Activated CD8-positive, alpha-beta memory T cell treated with anti-CD3 and anti-CD28 coated beads, Interleukin-2, amount 10 ng/mL, durations not matched to agents 7 days and 5 days (primary cell): ENCODE data around the gene AMOT. TPM values are rescaled to one million over a fixed set of nuclear protein-coding genes. Genes with fewer than 3 reads are reported as not detected.
"Not testable (repeated sequence)": the region's sequence is repeated elsewhere in the genome, so short reads cannot be mapped to it uniquely, and the experiment has no call there.

ENCODE experiments used
- ATAC-seq: fragments of 150-1000 bp; cut with Tn5 transposase; one replicate; pipeline ENCODE4 v1.10.0; 2021; ENCODE audit warnings: moderate library complexity
- CTCF ChIA-PET: fragments of 350-600 bp; sonication (Branson Sonifier 250); formaldehyde crosslinking; loops from one replicate; lab custom pipeline; 2021; ENCODE audit warnings: antibody characterized with exemption; lab: Charles Lee
- DNase-seq: peaks from one replicate; pipeline ENCODE4 v3.0.0-alpha.2; 2020
- H3K27ac Mint-ChIP-seq: one replicate; pipeline ENCODE4 v1.8.0; 2021; ENCODE audit warnings: mild to moderate bottlenecking, mixed read lengths
- H3K27me3 Mint-ChIP-seq: one replicate; pipeline ENCODE4 v1.8.0; 2021; ENCODE audit warnings: mixed read lengths
- H3K36me3 Mint-ChIP-seq: one replicate; pipeline ENCODE4 v1.8.0; 2021; ENCODE audit warnings: mild to moderate bottlenecking, mixed read lengths
- H3K4me1 Mint-ChIP-seq: one replicate; pipeline ENCODE4 v1.8.0; 2021; ENCODE audit warnings: mixed read lengths
- H3K4me3 Mint-ChIP-seq: one replicate; pipeline ENCODE4 v1.8.0; 2021; ENCODE audit warnings: mild to moderate bottlenecking, moderate library complexity, mixed read lengths
- H3K9me3 Mint-ChIP-seq: one replicate; pipeline ENCODE4 v1.8.0; 2022; ENCODE audit warnings: low read depth, mixed read lengths
- total RNA-seq, 2 experiments: library from RNA; stranded (reverse); gene quantifications; one replicate each; pipeline ENCODE4 v1.2.3, GENCODE V29; 2021

The AMOT gene
- total RNA-seq: under 1 TPM; 0.28 to 0.38 TPM

- ATAC-seq (peak; percentile 78), DNase-seq (peak; percentile 53)
- CTCF ChIA-PET: interaction anchor here (1.2 kb wide), 1 partner anchor 10 kb away, joined by 3 read pairs; no protein-coding TSS in a partner anchor
- Mint-ChIP-seq H3K36me3 (no peaks in the 10 kb centered on the region), H3K4me3 (peak within 1 kb of the TSS; percentile 79), H3K9me3 (no peaks in the 10 kb centered on the region), H3K4me1 (peaks cover 16% of the 10 kb centered on the region), H3K27ac (no peak within 1 kb of the TSS), H3K27me3 (peaks cover 20% of the 10 kb centered on the region)
Measured at GRCh38 chrX:112840382-112841113, at the start of gene AMOT. Gene AMOT, minus strand, starts transcription at chrX:112840831. Its CDS starts 17,705 bp downstream, at chrX:112823126.

- no peaks in the 10 kb centered on the region for H3K36me3 Mint-ChIP-seq
- H3K9me3 Mint-ChIP-seq: no peaks in the 10 kb centered on the region
- CTCF ChIA-PET: no interaction called here
- H3K4me3 Mint-ChIP-seq: no peak overlapping the region
- H3K27me3 Mint-ChIP-seq: peaks cover 1% of the 10 kb centered on the region
- H3K4me1 Mint-ChIP-seq: peaks cover 3% of the 10 kb centered on the region
- no peak for DNase-seq
- H3K27ac Mint-ChIP-seq: no peak overlapping the region
- ATAC-seq: no peak
Measured at GRCh38 chrX:112889400-112889799, 48.8 kb upstream of the AMOT start.

GRCh38 chrX:112888916-112889315 is 48.3 kb upstream of the AMOT start:
- no peaks in the 10 kb centered on the region for H3K9me3 Mint-ChIP-seq
- H3K4me1 Mint-ChIP-seq: peaks cover 3% of the 10 kb centered on the region
- no peaks in the 10 kb centered on the region for H3K27me3 Mint-ChIP-seq
- H3K4me3 Mint-ChIP-seq: no peak overlapping the region
- H3K36me3 Mint-ChIP-seq: no peaks in the 10 kb centered on the region
- DNase-seq (no peak), ATAC-seq (no peak)
- CTCF ChIA-PET: no interaction called here
- H3K27ac Mint-ChIP-seq: no peak overlapping the region

GRCh38 chrX:112877771-112878173 is 37.1 kb upstream of the AMOT start:
- Mint-ChIP-seq H3K4me1 (no peaks in the 10 kb centered on the region), H3K9me3 (no peaks in the 10 kb centered on the region), H3K36me3 (no peaks in the 10 kb centered on the region), H3K27me3 (peaks cover 2% of the 10 kb centered on the region), H3K4me3 (no peak overlapping the region), H3K27ac (no peak overlapping the region)
- CTCF ChIA-PET: no interaction called here
- ATAC-seq: no peak
- DNase-seq: no peak

- CTCF ChIA-PET: no interaction called here
- DNase-seq: no peak
- Mint-ChIP-seq H3K27ac (no peak overlapping the region), H3K4me1 (no peaks in the 10 kb centered on the region), H3K9me3 (no peaks in the 10 kb centered on the region), H3K4me3 (no peak overlapping the region), H3K27me3 (peaks cover 2% of the 10 kb centered on the region), H3K36me3 (no peaks in the 10 kb centered on the region)
- no peak for ATAC-seq
Measured at GRCh38 chrX:112874614-112875013, 34.0 kb upstream of the AMOT start.

GRCh38 chrX:112874175-112874574 is 33.5 kb upstream of the AMOT start:
- Mint-ChIP-seq H3K27me3 (peaks cover 2% of the 10 kb centered on the region), H3K4me3 (no peak overlapping the region), H3K9me3 (no peaks in the 10 kb centered on the region), H3K4me1 (no peaks in the 10 kb centered on the region), H3K27ac (no peak overlapping the region), H3K36me3 (no peaks in the 10 kb centered on the region)
- CTCF ChIA-PET: no interaction called here
- ATAC-seq (no peak), DNase-seq (no peak)

GRCh38 chrX:112868586-112868985 is 28.0 kb upstream of the AMOT start:
- CTCF ChIA-PET: no interaction called here
- DNase-seq (no peak), ATAC-seq (no peak)
- Mint-ChIP-seq H3K4me3 (no peak overlapping the region), H3K27me3 (no peaks in the 10 kb centered on the region), H3K27ac (no peak overlapping the region), H3K36me3 (no peaks in the 10 kb centered on the region), H3K9me3 (no peaks in the 10 kb centered on the region), H3K4me1 (no peaks in the 10 kb centered on the region)

- Mint-ChIP-seq H3K4me1 (no peaks in the 10 kb centered on the region), H3K9me3 (no peaks in the 10 kb centered on the region), H3K27me3 (no peaks in the 10 kb centered on the region), H3K36me3 (no peaks in the 10 kb centered on the region), H3K27ac (no peak overlapping the region), H3K4me3 (no peak overlapping the region)
- ATAC-seq (no peak), DNase-seq (no peak)
- CTCF ChIA-PET: no interaction called here
Measured at GRCh38 chrX:112867570-112867969, 26.9 kb upstream of the AMOT start.

- DNase-seq (no peak), ATAC-seq (no peak)
- no peak overlapping the region for H3K4me3 Mint-ChIP-seq
- no peaks in the 10 kb centered on the region for H3K27me3 Mint-ChIP-seq
- no peaks in the 10 kb centered on the region for H3K9me3 Mint-ChIP-seq
- no peaks in the 10 kb centered on the region for H3K4me1 Mint-ChIP-seq
- no peaks in the 10 kb centered on the region for H3K36me3 Mint-ChIP-seq
- H3K27ac Mint-ChIP-seq: no peak overlapping the region
- CTCF ChIA-PET: no interaction called here
Measured at GRCh38 chrX:112866175-112866574, 25.5 kb upstream of the AMOT start.

GRCh38 chrX:112865464-112866025 is 24.9 kb upstream of the AMOT start:
- H3K36me3 Mint-ChIP-seq: no peaks in the 10 kb centered on the region
- CTCF ChIA-PET: no interaction called here

GRCh38 chrX:112863850-112864249 is 23.2 kb upstream of the AMOT start:
- DNase-seq: no peak
- H3K4me3 Mint-ChIP-seq: no peak overlapping the region
- CTCF ChIA-PET: no interaction called here
- no peak for ATAC-seq
- no peaks in the 10 kb centered on the region for H3K9me3 Mint-ChIP-seq
- H3K27ac Mint-ChIP-seq: no peak overlapping the region
- no peaks in the 10 kb centered on the region for H3K36me3 Mint-ChIP-seq
- H3K4me1 Mint-ChIP-seq: peaks cover 5% of the 10 kb centered on the region
- peaks cover 8% of the 10 kb centered on the region for H3K27me3 Mint-ChIP-seq

More at GRCh38 chrX:112865464-112866025, 24.9 kb upstream of the AMOT start:
- Mint-ChIP-seq H3K9me3 (no peaks in the 10 kb centered on the region), H3K27ac (no peak overlapping the region), H3K27me3 (peaks cover under 1% of the 10 kb centered on the region), H3K4me1 (no peaks in the 10 kb centered on the region), H3K4me3 (no peak overlapping the region)
- DNase-seq (no peak), ATAC-seq (no peak)

- no peak overlapping the region for H3K27ac Mint-ChIP-seq
- no peaks in the 10 kb centered on the region for H3K36me3 Mint-ChIP-seq
- peaks cover 34% of the 10 kb centered on the region for H3K27me3 Mint-ChIP-seq
- CTCF ChIA-PET: no interaction called here
- DNase-seq: no peak
- H3K4me3 Mint-ChIP-seq: no peak overlapping the region
- no peaks in the 10 kb centered on the region for H3K9me3 Mint-ChIP-seq
- ATAC-seq: peak; percentile 42
- peaks cover 16% of the 10 kb centered on the region for H3K4me1 Mint-ChIP-seq
Measured at GRCh38 chrX:112857478-112857878, 16.8 kb upstream of the AMOT start.

- ATAC-seq, H3K36me3 Mint-ChIP-seq, H3K27ac Mint-ChIP-seq, DNase-seq, CTCF ChIA-PET, H3K4me3 Mint-ChIP-seq, H3K9me3 Mint-ChIP-seq: not testable (repeated sequence)
- Mint-ChIP-seq H3K27me3 (peaks cover 43% of the 10 kb centered on the region), H3K4me1 (peaks cover 31% of the 10 kb centered on the region)
Measured at GRCh38 chrX:112854901-112855300, 14.3 kb upstream of the AMOT start.

- ATAC-seq (no peak), DNase-seq (no peak)
- Mint-ChIP-seq H3K27me3 (peaks cover 45% of the 10 kb centered on the region), H3K9me3 (no peaks in the 10 kb centered on the region), H3K27ac (no peak overlapping the region), H3K4me1 (peaks cover 30% of the 10 kb centered on the region), H3K4me3 (no peak overlapping the region), H3K36me3 (no peaks in the 10 kb centered on the region)
- CTCF ChIA-PET: no interaction called here
Measured at GRCh38 chrX:112852851-112853250, 12.2 kb upstream of the AMOT start.
